Loucy (cell line): ENCODE measurements around the gene F7.

Experiments used
- H2AFZ ChIP-seq: fragments of 200-600 bp; sonication (generic); 2 replicates; pipeline ENCODE4 v1.6.0; 2016; ENCODE audit warnings: antibody characterized with exemption, mild to moderate bottlenecking, low read length, moderate library complexity
- H3F3A ChIP-seq: fragments of 200-600 bp; 2 replicates; pipeline ENCODE4 v1.6.0; 2016; ENCODE audit warnings: antibody characterized with exemption, low read depth, mild to moderate bottlenecking
- H3K27me3 ChIP-seq: fragments of 200-600 bp; sonication (generic); 2 replicates; pipeline ENCODE4 v1.6.1; 2014; ENCODE audit warnings: low read length, mild to moderate bottlenecking; ENCODE audit not compliant: insufficient read depth, poor library complexity, severe bottlenecking
- H3K36me3 ChIP-seq: fragments of 200-600 bp; sonication (generic); 2 replicates; pipeline ENCODE4 v1.6.1; 2016; ENCODE audit warnings: low read length; ENCODE audit not compliant: insufficient read depth
- H3K4me1 ChIP-seq: fragments of 200-600 bp; sonication (generic); 2 replicates; pipeline ENCODE4 v1.5.1; 2014; ENCODE audit warnings: low read length, mild to moderate bottlenecking; ENCODE audit not compliant: insufficient read depth, poor library complexity, severe bottlenecking
- H3K4me2 ChIP-seq: fragments of 200-600 bp; sonication (generic); 2 replicates; pipeline ENCODE4 v1.6.0; 2014; ENCODE audit warnings: antibody characterized with exemption, low read length, low read depth, mild to moderate bottlenecking; ENCODE audit not compliant: poor library complexity, severe bottlenecking
- H3K4me3 ChIP-seq: fragments of 200-600 bp; sonication (generic); 2 replicates; pipeline ENCODE4 v1.5.1; 2014; ENCODE audit warnings: low read length, mild to moderate bottlenecking, mixed read lengths; ENCODE audit not compliant: poor library complexity, severe bottlenecking
- H3K79me2 ChIP-seq: fragments of 200-600 bp; sonication (generic); 2 replicates; pipeline ENCODE4 v1.6.1; 2014; ENCODE audit warnings: low read length; ENCODE audit not compliant: insufficient read depth
- H3K9ac ChIP-seq: fragments of 200-600 bp; sonication (generic); 2 replicates; pipeline ENCODE4 v1.6.0; 2014; ENCODE audit warnings: mild to moderate bottlenecking, low read depth, low read length, moderate library complexity; ENCODE audit not compliant: poor library complexity, severe bottlenecking
- H3K9me2 ChIP-seq: fragments of 200-600 bp; sonication (generic); replicated peaks from 2 replicates; pipeline ENCODE4 v1.6.1; 2016; ENCODE audit warnings: low read depth, low read length, mixed read lengths
- H3K9me3 ChIP-seq: fragments of 200-600 bp; sonication (generic); 2 replicates; pipeline ENCODE4 v1.6.1; 2014; ENCODE audit warnings: mild to moderate bottlenecking, antibody characterized with exemption, low read length, low read depth; ENCODE audit not compliant: insufficient read depth
- H4K20me1 ChIP-seq: fragments of 200-600 bp; sonication (generic); 2 replicates; pipeline ENCODE4 v1.6.0; 2014; ENCODE audit warnings: antibody characterized with exemption, low read length, mild to moderate bottlenecking; ENCODE audit not compliant: insufficient read depth, poor library complexity, severe bottlenecking
- EZH2phosphoT487 ChIP-seq: fragments of 200-600 bp; IDR thresholded peaks from 2 replicates; pipeline ENCODE4 v1.6.1; 2018; ENCODE audit warnings: antibody characterized with exemption, mild to moderate bottlenecking, moderate library complexity, borderline replicate concordance
- TF ChIP-seq, protein P1 (sequence below): fragments of 200-600 bp; sonication (generic); conservative IDR thresholded peaks from 2 replicates; pipeline ENCODE4 v1.5.1; 2014; ENCODE audit warnings: mild to moderate bottlenecking, antibody characterized with exemption, low read length

F7 gene

DNA sequence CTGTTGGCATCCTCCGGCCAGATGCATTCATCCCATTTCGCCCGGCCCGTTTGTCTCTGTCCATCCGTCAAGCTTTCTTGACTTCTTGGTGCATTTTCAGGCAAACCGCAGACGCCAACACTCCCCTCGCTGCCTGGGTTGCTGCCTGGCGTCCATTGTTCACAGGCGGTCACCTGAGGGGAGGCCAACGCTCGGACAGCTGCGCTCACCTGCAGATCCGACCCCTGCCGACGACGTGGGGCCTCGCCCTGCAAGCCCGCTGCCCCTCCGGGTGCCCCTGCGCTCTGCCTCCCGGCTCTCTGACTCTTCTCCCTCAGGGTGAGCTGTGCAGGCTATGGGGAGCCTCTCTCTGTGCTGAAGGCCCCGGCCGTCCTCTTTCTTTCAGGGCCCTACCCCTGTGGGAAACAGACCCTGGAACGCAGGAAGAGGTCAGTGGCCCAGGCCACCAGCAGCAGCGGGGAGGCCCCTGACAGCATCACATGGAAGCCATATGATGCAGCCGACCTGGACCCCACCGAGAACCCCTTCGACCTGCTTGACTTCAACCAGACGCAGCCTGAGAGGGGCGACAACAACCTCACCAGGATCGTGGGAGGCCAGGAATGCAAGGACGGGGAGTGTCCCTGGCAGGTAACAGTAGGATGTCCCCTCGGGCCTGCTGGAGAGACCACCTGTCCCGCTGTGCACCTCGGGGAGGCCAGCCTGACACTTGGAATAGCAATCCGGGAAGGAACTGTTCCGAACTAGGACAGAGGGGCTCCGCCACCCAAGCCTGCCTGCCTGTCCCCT lies 38.1 kb downstream of the F7 start:
- TF ChIP-seq, protein P1, sequence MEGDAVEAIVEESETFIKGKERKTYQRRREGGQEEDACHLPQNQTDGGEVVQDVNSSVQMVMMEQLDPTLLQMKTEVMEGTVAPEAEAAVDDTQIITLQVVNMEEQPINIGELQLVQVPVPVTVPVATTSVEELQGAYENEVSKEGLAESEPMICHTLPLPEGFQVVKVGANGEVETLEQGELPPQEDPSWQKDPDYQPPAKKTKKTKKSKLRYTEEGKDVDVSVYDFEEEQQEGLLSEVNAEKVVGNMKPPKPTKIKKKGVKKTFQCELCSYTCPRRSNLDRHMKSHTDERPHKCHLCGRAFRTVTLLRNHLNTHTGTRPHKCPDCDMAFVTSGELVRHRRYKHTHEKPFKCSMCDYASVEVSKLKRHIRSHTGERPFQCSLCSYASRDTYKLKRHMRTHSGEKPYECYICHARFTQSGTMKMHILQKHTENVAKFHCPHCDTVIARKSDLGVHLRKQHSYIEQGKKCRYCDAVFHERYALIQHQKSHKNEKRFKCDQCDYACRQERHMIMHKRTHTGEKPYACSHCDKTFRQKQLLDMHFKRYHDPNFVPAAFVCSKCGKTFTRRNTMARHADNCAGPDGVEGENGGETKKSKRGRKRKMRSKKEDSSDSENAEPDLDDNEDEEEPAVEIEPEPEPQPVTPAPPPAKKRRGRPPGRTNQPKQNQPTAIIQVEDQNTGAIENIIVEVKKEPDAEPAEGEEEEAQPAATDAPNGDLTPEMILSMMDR, result no peak
- TF ChIP-seq EZH2phosphoT487, result no peak
- Histone ChIP-seq H3K4me2 (no peak overlapping the region), H3K4me3 (no peak overlapping the region), H2AFZ (no peak overlapping the region), H3K36me3 (no peaks in the 10 kb centered on the region), H3K9me3 (no peaks in the 10 kb centered on the region), H3K4me1 (no peaks in the 10 kb centered on the region), H3K79me2 (no peaks in the 10 kb centered on the region), H4K20me1 (no peaks in the 10 kb centered on the region), H3K9ac (no peak overlapping the region), H3K27me3 (no peaks in the 10 kb centered on the region), H3F3A (no peaks in the 10 kb centered on the region), H3K9me2 (no peaks in the 10 kb centered on the region)

DNA sequence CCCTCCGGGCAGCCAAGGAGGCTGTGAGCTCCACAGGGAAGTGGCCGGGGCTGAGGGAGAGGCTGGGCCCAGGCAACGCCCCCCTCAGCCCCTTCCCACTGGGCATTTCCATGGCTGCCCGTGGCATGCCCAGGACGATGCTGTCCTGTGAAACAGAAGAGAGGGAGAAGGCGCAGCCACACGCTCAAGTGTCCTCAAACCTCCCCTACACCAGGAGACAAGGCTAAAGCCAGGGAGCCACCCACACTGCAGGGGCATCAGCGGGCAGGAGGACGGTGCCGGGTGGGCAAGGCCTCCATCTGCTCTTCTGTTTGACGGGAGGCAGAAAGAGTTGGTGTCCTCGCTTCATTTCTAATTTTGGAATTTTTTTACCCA lies 38.7 kb downstream of the F7 start:
- H3K9me2 ChIP-seq, result no peaks in the 10 kb centered on the region
- H3K27me3 ChIP-seq, result no peaks in the 10 kb centered on the region
- no peaks in the 10 kb centered on the region for H3K36me3 ChIP-seq

DNA sequence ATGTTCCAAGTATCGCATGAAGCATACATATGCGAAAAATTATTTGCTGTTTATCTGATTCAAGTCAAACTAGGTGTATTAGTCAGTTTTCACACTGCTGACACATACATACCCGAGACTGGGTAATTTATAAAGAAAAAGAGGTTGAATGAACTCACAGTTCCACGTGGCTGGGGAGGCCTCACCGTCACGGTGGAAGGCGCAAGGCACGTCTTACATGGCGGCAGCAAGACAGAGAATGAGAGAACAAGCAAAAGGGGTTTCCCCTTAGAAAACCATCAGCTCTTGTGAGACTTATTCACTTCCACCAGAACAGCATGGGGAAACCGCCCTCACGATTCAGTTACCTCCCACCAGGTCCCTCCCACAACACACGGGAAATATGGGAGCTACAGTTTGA lies 39.9 kb downstream of the F7 start:
- no peak overlapping the region for H3K4me2 ChIP-seq
- H3K9ac ChIP-seq, result no peak overlapping the region

More for the DNA sequence above, 38.7 kb downstream of the F7 start:
- Histone ChIP-seq H2AFZ (no peak overlapping the region), H3K4me3 (no peak overlapping the region), H3K4me2 (no peak overlapping the region), H3F3A (no peaks in the 10 kb centered on the region), H3K9me3 (no peaks in the 10 kb centered on the region), H3K79me2 (no peaks in the 10 kb centered on the region), H4K20me1 (no peaks in the 10 kb centered on the region), H3K9ac (no peak overlapping the region), H3K4me1 (no peaks in the 10 kb centered on the region)
- TF ChIP-seq, protein P1, result no peak
- TF ChIP-seq EZH2phosphoT487, result no peak

More for the DNA sequence above, 39.9 kb downstream of the F7 start:
- H3K4me3 ChIP-seq, result no peak overlapping the region
- H3F3A ChIP-seq, result no peaks in the 10 kb centered on the region
- no peaks in the 10 kb centered on the region for H3K27me3 ChIP-seq
- H4K20me1 ChIP-seq, result no peaks in the 10 kb centered on the region
- TF ChIP-seq, protein P1, result no peak
- no peak for TF ChIP-seq EZH2phosphoT487
- no peaks in the 10 kb centered on the region for H3K36me3 ChIP-seq
- H2AFZ ChIP-seq, result no peak overlapping the region
- no peaks in the 10 kb centered on the region for H3K4me1 ChIP-seq
- H3K9me2 ChIP-seq, result no peaks in the 10 kb centered on the region
- no peaks in the 10 kb centered on the region for H3K9me3 ChIP-seq
- no peaks in the 10 kb centered on the region for H3K79me2 ChIP-seq
